T-helper 22 cell (primary cell): ENCODE measurements around the gene ZXDC.

Experiments
- DNase-seq: peaks from one replicate; pipeline ENCODE4 v3.0.0-alpha.2; 2020; ENCODE audit warnings: low read depth

ZXDC gene

DNA sequence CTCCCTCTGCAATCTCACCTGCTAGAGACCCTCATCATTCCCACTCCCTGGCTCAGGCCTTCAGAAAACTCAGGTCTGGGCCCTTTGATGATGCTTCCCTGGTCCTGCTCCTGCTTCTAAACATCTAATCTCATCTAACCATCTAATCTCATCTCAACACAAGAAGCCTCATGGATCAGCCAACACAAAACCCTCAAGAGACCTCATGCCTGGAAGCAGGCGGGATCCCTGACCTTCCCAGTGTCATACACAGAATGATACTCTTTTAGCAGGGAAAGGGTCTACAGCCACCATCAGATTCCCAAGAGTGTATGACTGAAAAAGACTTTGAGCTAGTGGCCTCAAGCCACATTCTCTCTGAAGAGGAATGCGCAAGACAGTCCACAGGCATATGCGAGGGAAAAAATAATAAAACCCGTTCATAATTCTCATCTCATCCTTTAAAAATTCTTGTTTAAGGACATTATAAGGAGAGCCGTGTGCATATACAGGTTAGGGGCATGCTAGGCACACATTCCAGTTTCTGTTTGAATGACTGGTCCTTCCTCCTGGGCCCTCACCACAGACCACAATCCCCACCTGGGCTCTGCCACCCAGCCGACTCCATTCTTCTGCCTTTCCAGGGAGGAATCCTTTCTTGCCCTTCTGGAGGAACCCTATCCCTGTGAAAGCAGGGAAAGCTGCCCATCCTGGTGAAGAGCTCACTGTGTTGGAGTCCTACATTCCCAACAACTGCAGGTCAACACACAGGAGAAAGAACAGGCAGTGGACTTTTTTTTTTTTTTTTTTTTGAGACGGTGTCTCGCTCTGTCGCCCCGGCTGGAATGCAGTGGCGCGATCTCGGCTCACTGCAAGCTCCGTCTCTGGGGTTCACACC is 2.2 kb downstream of the ZXDC start:
- DNase-seq, result no peak

DNA sequence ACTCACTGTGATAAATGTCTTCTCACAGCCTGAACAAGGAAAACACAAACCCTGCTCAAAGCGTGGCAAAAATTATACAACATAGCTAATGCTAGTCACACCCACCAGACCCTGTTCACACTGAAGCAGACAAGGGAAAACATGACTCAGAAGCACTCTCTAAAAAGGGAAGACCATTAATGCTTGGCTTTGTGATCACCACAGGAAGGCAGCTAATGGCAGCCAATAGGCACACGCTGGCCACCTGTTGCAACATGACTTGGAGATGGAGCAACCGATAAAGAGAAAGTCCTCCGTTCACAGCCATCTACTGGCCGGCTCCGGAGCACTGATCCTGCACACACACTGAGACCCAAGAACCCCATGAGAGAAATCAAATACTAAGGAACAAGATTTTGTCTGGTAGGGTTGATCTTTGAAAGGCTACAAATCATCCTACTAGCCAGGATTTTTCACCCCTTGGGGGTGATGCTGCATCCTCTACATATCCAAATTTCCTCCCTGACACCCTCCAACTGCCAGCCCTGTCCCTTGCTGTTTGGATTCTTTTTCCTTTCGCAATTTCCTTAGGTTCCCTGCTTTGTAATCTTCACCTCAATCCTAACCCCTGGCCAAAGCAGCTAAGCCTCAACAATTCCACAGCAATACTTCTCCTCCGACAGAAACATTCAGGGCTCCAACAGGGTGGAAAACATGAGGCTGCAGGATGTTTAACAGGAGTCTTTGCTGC is 3.2 kb downstream of the ZXDC start:
- no peak for DNase-seq

DNA sequence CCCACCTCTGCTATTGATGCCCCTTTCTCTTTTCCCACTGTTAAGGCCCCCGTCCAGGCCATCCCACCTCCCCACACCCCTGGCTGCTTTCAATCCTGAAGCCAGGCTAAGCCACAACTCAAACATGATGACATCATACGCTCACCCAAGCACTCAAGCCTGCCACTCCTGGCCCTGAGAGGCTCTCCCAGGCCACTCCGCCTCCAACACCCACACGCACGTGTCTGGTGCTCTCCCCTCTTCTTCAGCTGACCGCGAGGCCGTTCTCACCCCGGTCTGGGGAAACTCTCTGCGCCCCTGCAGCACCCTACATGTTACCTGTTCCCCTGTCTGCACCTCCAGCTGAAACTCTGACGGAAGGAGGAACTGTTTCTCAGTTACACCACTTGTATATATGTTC is 6.2 kb downstream of the ZXDC start:
- DNase-seq, result no peak

DNA sequence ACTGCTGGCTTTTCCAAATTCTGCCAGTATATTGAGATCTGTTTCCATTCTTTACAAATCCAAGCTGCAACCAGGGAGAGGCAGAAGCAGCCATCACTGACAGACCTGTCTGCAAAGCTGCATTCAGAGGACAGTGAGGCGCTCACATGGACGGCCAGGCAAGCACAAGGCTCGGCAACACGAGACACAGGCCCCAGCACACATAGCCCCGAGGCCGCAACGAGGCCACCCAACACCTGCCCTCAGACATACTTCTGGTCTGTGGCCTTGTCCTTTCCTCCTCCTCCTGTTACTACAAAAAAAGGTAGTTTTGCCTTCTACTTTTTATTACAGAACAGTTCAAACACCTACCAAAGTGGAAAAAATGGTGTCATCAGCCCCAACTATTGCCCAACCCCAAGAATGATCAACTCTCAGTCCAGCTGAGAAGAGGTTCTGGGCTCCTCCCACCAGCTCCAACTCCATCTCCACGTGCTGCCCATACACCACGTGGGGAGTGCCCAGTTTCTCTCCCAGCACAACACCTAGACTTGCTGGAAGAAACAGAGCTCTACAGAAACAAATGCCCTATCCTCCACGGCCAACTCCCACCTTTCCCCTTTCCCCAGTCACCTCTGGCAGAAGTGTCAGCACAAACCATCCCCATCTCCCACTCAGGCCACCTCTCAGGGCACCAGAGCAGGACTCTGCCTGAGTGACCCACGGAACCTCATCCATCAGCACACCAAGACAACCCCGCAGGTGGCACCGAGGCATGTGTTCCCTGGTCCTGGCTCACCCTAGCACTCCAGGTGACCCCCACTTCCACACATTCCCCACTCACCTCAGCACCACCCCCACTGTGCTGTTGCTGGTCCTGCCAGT is 7.4 kb downstream of the ZXDC start:
- no peak for DNase-seq

DNA sequence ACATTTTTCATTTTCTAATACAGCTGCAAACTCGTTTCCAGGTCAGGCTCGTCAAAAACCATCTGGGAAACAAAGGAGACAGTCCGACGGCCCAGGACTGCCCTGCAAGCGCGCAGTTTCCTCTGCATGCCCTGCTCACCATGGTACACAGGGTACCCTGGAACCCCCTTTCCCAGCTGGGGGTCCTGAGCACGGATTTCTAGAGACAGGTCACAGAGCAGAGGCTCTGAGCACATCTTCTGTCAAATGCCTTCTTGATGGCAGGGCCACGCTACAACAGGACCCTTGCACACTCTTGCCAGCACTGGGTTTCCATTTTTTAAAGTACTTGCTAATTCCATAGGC is 8.1 kb downstream of the ZXDC start:
- no peak for DNase-seq

DNA sequence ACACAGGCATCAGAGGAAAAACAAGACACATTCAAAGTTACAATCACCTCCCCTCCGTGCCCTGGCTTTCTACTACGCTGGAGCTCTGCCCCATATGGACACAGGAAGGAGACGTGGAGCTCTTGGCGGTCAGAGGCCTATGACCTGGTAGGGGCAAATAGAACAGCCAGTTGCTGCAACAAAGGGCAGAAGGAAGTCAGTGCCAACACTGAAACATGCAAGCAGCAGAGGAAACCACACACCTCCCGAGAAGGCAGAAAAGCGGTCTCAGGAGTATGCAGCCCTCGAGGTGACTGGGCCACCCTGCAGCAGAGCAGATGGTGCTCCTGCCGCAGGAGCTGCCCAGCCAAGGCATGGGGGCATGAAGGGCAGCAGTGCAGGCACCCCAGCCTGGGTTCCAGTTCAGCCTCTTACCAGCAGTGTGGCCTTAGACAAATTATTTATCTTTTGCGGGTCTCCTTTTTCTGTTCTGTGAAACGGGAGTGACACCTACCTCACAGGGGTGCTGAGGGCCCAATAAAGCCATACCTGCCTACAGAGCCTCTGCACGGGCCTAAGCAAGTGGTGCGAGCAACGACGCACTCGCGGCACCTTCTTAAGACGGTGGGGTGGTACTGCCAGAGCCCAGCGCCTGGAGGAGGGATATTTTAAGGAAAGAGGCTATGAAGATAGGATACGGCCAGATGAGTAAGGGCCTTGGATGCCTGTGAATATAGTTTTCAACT is 8.6 kb downstream of the ZXDC start:
- no peak for DNase-seq

DNA sequence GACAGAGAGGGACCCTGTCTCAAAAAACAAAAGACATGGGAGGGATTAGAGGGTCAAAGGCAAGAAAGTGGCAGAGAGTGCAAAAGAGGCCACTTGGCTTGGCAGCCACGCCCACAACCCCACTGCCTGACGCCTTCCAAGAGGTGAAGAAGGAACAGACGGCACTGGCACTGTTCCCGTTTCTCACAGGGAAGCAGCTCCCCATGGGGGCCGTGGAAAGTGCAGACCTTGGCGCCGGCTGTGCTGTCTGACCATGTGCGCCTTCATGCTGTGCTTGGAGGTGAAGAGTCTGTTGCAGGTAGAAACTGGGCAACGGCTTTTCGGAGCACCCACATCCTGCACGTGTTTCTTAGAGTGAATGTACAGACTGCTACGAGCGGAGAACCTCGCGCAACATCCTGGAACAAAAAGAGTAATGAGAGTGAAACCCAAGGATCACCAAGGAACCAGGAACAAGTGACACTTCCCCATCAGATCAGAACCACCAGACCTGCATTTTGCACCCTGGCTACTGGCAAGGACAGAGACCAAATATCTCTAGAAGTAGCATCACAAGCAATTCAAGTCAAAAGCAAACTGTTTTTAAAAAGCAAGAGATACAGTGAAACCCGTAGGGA is 9.7 kb downstream of the ZXDC start:
- DNase-seq, result no peak

DNA sequence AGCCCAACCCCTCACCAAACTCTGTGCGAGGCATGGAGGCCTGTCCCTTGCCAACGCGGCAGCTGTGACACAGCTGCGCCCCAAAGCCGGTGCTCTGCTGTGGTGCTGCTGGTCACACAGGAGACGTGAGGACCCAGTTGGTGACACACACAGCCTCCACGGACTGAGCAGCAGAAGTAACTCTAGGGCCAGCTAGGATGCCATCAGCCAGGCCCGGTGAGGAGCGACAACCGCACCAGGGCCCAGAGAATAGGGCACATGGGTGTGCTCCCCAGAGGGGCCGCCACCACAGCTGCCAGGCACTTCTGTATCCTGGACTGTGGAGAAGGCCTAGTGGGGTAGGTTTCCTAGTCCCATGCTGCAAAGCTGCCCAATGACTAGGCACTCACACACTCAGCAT is 10.7 kb downstream of the ZXDC start:
- no peak for DNase-seq

DNA sequence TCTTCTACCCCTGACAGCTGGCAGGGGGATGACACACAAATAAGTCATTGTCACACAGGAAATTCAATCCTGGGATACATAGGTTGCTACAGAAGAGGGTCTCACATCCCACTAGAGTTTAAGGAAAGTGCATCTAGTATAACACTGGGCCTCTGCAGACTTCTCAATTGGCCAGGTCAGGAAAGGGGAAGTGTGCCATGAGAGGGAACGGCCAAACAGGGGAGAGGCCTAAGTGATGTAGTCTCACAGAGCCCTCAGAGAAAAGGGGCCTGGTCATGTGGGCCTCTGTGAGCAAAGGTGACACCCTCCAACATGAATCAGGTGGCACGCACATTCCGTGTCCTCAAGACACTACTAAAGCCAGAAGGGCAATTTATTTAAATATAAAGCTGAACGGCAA is 11.2 kb downstream of the ZXDC start:
- DNase-seq, result no peak

DNA sequence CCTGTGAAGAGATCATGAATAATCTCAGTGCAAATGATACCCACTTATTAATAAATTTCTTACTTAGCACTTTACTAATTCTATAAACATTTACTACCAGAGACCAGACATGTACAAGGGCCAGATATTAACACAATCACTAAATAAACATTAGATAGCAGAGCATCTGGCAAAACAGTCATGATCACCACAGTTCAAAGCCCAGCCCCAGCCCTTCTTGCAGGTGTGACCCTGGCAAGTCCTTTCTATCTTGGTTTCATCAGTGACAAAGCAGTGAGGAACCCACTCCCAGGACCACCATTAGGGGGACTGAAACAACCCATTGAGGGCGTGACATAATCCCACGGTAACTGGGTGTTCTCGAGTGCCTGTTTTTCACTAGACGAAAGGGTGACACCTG is 11.6 kb downstream of the ZXDC start:
- DNase-seq, result no peak

DNA sequence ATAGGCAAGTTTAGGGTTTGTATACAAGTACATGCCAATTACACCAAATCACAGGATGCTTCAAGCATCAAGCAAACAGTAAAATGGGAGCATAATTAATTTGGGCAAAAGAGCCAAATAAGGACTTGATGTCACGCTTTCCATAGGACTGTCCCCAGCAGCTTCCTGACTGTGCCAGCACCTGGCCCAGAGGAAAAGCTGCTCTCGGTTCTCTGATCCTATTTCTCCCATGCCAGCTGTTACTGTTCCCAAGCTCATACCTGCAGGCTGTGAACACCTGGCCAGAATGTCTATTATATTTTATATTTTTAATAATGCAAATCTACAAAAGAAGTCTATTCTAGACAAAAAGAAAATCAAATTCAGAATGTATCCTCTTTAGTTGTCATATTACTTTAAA is 12.2 kb downstream of the ZXDC start:
- no peak for DNase-seq

DNA sequence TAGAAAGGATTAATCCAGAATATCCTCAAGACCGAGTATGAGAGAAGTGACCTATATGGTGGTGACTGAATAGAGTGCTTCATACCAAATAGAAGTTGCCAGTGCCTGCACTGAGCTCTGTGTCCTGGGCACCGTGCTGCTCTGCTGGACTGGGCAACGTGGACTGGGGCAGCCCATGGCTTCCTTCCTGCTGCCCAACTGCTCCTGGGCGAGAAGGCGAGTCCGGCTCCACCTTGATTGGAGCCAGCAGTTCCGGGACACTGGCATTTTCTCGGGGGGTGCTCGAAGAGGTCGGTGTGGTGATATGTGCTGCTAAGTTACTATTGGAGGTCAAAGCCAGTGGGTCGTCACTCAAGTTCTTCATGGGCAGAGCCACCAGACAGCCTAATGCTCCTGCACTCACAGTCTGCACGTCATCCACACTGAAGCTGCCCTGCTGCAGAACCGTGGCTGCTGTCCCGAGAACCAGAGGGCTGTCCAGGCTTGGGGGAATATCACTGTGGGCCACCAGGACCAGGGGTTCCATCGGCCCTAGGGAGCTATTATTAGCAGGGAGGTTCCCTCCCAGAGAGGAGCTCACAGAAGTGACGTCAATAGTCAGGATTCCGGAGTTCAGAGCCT is 14.1 kb downstream of the ZXDC start:
- DNase-seq, result no peak

DNA sequence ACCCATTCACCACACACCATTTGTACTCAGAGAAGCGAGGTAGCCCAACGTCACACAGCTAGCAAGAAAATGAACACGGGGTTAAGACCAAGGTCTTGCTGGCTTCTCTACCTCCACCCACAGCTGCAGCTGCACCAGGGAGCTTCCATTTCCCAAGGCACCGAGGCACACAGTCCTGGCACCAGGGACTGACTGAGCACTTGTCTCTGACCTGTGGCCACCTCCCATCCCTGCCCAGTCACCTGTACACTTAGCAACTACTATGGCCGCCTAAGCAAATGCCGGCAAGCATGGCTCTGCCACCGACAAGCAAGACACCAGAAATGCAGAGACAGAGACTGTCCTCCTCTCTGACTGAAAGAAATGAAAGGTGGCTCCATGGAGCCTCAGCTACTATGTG is 15.3 kb downstream of the ZXDC start:
- no peak for DNase-seq

DNA sequence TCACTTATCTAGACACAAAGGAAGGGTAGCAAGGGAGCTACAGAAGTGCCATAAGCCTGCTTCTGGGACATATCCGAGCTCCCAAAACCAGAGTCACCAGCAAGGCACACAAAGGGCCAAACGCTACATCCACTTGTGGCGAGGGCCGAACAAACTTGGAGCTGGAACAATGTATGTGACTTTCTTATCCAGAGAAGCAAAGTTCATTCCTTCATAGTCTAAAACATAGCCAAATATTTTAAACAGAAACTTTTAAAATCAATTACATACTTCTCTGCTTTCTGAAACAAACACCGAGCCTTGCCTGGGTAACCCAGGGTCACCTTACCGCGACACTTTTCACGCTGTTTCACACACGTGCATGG is 15.9 kb downstream of the ZXDC start:
- DNase-seq, result no peak

DNA sequence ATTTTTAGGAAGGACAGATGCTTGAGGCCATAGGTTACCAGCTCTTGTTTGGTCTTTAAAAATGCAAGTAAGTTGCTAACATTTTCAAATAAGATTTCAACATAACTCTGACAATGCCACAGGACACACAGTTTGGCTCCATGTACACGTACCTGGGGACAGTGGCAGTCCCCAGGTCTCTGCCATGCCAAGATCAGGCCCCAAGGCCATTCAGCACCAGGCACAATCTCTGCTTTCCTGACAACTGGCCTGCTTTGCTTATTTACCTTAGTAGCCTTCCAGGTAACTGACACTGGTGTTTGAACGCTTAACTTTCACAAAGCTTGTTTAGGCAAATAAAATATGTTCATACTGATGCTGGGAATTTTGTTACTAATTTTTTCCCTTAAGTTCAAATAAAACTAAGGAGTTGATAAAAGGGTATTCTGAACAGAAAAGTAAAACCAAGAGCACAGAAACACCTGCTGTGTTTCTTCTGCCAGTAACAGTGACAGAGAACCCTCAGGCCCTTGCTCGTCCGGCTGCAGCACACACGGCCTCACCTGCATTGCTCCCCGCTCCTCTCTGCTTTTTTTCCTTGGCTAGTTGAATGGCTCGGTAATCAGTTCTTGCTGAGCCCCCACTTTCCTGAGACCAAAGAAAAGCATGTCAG is 16.5 kb downstream of the ZXDC start:
- DNase-seq, result no peak

DNA sequence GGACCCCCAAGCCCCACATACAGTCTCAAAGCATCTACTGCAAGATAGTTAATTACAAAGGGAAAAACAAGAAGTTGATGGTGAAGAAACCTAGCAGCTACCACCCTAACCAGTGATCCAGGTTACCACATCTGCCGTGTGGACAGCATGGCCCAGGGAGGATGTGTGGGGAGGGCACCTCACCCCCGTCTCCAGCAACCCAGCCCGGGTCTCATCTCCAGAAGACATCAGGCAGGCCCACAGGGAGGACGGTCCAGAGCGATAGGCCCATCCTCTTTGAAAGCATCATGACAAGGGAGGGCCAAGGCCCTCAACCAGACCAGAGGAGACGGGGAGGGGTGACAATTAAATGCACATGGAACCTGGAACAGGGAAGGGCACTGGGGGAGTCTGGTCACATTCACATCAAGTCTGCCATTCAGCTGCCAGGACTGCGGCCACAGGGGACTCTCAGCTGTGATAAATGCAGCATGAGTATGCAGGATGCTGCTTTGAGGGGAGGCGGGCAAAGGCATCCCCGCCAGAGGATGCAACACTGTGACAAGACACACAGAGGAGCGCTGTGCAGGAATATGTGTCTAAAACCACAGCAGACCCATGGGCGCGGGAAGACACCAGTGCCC is 18.8 kb downstream of the ZXDC start:
- DNase-seq, result no peak

DNA sequence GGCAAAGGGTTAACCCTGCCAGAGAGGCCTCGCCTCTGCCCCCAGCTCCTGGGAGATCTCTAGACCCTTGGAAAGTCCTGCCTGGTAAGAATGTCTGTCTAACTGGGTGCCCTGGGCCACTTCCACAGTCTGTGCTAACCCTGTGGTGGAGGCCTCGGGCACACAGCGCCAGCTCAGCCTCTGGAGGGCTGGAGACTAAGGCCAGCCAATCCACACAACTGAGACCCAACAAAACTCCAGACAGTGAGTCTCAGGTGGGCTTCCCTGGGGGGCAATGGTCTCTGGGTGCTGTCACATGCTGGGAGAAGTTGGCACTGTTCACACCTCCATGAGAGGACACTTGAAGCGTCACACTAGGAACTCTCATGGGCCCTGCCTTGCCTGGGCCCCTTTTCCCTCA is 19.5 kb downstream of the ZXDC start:
- no peak for DNase-seq

DNA sequence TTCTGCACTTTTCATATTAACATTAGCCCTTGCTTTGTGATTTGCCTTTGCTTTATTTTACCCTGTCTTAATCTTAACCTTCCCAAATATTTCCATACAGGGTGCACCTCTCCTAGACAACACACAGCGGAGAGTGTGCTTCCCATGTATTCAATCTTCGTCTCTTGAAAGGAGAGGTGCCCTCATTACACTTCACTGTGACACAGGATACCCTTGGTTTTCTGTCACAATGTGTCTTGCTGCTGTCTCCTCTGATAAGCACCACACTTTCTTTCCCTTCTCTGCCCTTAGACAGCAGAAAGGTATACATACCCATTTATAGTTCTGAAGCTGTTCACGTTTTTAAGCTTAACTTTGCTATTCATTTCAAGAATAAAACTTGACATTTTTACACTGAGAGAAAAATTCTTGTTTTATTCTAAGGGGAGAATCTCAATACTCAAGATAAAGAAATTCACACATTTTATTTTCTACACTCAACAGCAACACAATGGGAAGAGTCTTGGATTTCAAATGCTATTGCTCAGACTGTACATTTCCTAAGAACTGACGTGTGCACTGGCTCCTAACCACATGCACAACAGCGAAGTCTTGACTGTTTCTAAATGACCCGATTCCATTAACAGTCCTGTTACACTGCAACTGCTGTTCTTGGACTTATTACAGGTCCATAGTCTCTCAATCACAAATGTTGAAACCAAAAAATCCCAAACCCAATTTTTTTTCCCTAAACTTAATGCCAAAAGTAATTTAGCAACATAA is 21.1 kb downstream of the ZXDC start:
- no peak for DNase-seq

DNA sequence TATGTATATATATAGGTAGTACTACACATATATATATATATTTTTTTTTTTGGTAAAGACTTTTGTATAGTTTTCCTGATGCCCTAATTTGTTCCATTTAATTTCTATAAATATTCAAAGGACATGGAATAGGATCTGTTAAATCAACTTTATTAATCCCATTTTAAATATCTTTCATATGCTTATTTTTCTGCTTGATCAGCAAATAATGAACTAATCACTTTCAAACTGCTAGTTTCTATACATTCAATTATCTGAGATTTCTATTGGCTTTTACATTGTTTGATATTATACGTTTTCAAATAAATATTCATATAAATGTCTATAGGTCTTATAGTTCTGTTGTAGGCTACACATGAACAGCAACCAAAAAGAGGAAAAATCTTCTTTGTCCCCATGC is 21.7 kb downstream of the ZXDC start:
- no peak for DNase-seq

DNA sequence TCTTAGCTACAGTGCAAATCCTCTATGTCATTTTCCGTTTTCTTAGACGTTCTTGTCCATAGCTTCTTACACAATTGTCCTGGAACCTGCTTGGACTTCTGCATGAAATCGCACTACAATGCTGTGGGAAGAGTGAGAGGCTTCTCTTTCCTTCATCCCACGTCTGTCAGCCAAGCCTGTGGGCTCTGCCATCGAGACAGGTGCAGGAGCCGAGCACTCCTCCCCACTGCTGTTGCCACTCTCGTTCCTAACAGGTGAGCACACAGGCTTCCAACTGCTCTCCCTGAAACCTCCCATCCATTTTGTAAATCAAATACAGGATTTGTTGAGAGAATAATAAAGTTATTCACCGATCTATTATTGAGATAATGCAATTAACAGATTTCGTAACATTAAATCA is 23.5 kb downstream of the ZXDC start:
- DNase-seq, result no peak
